HUDEP-2 (cell line): ENCODE measurements around the gene NDUFB3.

ENCODE experiments used
- DNase-seq, 76 experiments: peaks; one replicate each; lab custom pipeline; 2025; ENCODE audit not compliant: unreplicated experiment in 76 of 76; lab: John Stamatoyannopoulos, UW

NDUFB3 gene

DNA sequence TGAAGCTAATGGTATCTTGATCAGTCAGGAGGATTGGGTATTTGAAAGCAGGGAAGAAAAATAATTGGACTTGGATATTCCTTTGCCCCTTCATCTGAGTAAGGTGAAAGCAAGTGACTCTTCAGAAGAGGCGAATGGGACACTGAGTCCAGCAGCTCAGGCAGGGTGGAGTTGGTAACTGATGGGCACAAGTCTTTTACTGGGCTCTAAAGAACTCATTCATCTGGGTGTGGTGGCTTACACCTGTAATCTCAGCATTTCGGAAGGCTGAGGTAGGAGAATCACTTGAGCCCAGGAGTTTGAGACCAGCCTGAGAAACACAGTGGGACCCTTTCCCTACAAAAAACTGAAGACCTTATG lies 55.3 kb downstream of the NDUFB3 start:
- peak in 3 of 76 experiments; percentile 38 to 46 (median 44) for DNase-seq

DNA sequence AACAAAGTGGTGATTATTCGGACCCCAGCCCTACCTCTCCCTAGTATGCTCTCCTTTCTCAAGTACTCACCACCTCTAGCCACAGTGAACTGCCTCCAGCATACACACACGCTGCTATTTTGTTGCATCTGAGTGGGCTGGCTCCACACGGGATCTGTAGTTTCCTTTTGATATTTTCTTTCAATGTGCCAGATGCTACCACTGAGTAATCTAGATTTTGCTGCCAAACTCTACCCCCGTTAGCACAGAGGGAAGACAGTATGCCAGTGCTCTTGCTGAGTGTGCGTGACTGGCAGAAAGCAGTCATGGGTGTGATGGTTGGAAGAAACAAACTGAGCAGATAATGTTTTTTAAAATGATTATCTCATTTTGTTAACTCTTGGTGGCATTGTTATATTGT lies 55.8 kb downstream of the NDUFB3 start:
- DNase-seq, result peak in 67 of 76 experiments; percentile 1 to 75 (median 38)

- DNase-seq, result peak in 1 of 76 experiments; percentile 24
Measured at GRCh38 chr2:201128033-201128432, 56.2 kb downstream of the NDUFB3 start.

DNA sequence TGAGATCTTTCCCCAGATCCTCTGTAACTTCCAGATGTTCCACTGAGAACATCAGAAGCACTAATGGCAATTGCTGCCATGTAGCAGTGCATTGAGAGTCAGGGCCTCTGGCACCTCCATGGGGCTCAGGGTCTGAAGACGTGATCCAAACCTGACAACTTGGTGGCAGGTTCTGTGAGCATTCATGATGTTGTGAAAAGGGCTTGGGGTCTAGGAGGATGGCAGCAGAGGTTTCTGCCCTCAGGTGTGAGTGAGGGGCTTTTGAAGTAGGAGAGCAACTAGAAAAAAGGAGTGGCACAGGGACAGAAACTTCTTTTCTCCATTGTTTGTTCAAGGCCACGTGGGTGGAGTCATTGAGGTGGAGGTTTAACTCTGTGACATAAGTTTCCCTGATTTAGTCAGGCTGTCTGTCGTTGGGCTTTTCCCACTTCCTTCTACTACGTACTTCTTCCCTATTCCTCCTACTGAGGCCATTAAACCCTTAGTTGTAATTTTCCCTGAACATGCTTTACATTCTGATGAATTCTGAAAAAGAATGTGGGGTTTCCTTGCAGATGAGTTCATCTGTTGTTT lies 57.2 kb downstream of the NDUFB3 start:
- DNase-seq, result peak in 3 of 76 experiments; percentile 14 to 34 (median 26)

- DNase-seq, result peak in 18 of 76 experiments; percentile 1 to 53 (median 26)
Measured at GRCh38 chr2:201130524-201131186, 58.9 kb downstream of the NDUFB3 start.

DNA sequence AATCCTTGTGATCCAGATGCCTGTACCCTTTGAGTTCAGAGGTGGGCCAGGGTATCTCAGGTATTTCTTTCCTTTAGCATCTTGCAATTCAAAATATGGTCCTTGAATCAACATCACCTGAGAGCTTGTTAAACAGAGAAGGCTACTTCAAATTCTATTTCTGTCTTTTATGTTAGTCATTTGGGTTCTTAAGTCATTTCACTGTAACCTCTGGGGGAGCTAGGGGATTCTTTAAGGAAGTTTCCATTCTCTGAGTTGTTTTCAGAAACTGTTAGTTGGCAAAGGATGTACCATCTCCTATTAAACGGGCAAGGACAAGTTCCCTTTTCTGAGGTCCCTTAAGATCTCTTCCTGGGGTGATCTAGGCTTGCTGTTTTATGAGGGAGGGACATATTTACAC lies 60.7 kb downstream of the NDUFB3 start:
- DNase-seq, result no peak
